Activated CD8-positive, alpha-beta memory T cell treated with anti-CD3 and anti-CD28 coated beads, Interleukin-2, amount 50 U/mL, for 24 hours (primary cell): Measurements from ENCODE around the gene GSTM5.
A peak's percentile ranks its signal among the peaks of the same experiment; 100 is the strongest.
"Not testable (repeated sequence)": the region's sequence is repeated elsewhere in the genome, so short reads cannot be mapped to it uniquely, and the experiment has no call there.

Source experiments
- DNase-seq: peaks from one replicate; pipeline ENCODE4 v3.0.0-alpha.2; 2020; ENCODE audit errors: extremely low read depth

Gene GSTM5

GRCh38 chr1:109728870-109729269 lies 16.8 kb downstream of the GSTM5 start:
- DNase-seq = no peak

GRCh38 chr1:109730666-109731065 lies 18.6 kb downstream of the GSTM5 start:
- DNase-seq = no peak

- DNase-seq = no peak
These were observed 20.4 kb downstream of the GSTM5 start for GRCh38 chr1:109732390-109732881.

GRCh38 chr1:109733236-109733870 lies 21.3 kb downstream of the GSTM5 start:
- no peak for DNase-seq

GRCh38 chr1:109739738-109740614 lies 27.9 kb downstream of the GSTM5 start:
- peak; percentile 36 for DNase-seq

GRCh38 chr1:109740615-109741373 lies 28.7 kb downstream of the GSTM5 start, which contains the start of gene GSTM3:
Gene GSTM3 (minus strand): TSS chr1:109741038. CDS start chr1:109740287, 751 bp downstream.
- DNase-seq = no peak

GRCh38 chr1:109748311-109748710 lies 36.3 kb downstream of the GSTM5 start:
- not testable (repeated sequence) for DNase-seq

- no peak for DNase-seq
These were observed 37.2 kb downstream of the GSTM5 start for GRCh38 chr1:109749221-109749620.

GRCh38 chr1:109750241-109750882 lies 38.3 kb downstream of the GSTM5 start:
- DNase-seq = no peak

GRCh38 chr1:109750920-109751319 lies 38.9 kb downstream of the GSTM5 start:
- DNase-seq = no peak

GRCh38 chr1:109751531-109752260 lies 39.6 kb downstream of the GSTM5 start:
- DNase-seq = no peak

GRCh38 chr1:109754738-109755137 lies 42.7 kb downstream of the GSTM5 start:
- DNase-seq = no peak

- DNase-seq = not testable (repeated sequence)
These were observed 44.3 kb downstream of the GSTM5 start for GRCh38 chr1:109756325-109756724.

- DNase-seq = no peak
These were observed 44.9 kb downstream of the GSTM5 start for GRCh38 chr1:109756848-109757521.

GRCh38 chr1:109757936-109758786 lies 46.1 kb downstream of the GSTM5 start:
- no peak for DNase-seq

GRCh38 chr1:109759513-109760334 lies 47.7 kb downstream of the GSTM5 start:
- DNase-seq = no peak

- DNase-seq = no peak
These were observed 48.7 kb downstream of the GSTM5 start for GRCh38 chr1:109760581-109761226.
